ENCODE data around the gene H2AZ2. TPM values are rescaled to one million over a fixed set of nuclear protein-coding genes. Genes with fewer than 3 reads are reported as not detected.
"Not testable (repeated sequence)": the region's sequence is repeated elsewhere in the genome, so short reads cannot be mapped to it uniquely, and the experiment has no call there.

The H2AZ2 gene
- polyA plus RNA-seq, 1 experiment = 100 TPM

DNA sequence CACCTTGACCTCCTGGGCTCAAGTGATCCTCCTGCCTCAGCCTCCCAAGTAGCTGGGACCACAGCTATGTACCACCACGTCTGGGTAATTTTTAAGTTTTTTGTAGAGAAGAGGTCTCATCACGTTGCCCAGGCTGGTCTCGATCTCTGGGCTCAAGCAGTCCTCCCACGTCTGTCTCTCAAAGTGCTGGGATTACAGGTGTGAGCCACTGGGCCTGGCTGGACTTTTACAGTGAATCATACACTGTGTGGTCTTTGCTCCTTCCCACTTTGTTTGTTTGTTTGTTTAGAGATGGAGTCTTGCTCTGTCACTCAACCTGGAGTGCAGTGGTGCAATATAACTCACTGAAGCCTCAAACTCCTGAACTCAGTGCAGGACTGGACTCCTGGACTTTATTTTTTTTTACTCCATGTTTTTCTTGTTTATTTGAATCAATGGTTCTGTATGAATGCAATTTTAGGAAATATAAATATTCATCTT, 38.9 kb downstream of the H2AZ2 start:
- Histone ChIP-seq H3K27me3 (ENCODE audit: control insufficient read depth, insufficient read depth, low read length) (no peaks in the 10 kb centered on the region), H3K36me3 (ENCODE audit: control insufficient read depth, insufficient read depth, low read length) (peaks cover 2% of the 10 kb centered on the region; the same call in 1 of the 2 replicates), H3K4me3 (ENCODE audit: low read depth, low read length) (no peak overlapping the region)
- no peak for DNase-seq (ENCODE audit: low read depth)
- POLR2A ChIA-PET = interaction anchor here (1.0 kb wide), 1 partner anchor 41 kb away, joined by 4 read pairs; no protein-coding TSS in a partner anchor
- CTCF ChIA-PET = no interaction called here
- TF ChIP-seq, protein P1, sequence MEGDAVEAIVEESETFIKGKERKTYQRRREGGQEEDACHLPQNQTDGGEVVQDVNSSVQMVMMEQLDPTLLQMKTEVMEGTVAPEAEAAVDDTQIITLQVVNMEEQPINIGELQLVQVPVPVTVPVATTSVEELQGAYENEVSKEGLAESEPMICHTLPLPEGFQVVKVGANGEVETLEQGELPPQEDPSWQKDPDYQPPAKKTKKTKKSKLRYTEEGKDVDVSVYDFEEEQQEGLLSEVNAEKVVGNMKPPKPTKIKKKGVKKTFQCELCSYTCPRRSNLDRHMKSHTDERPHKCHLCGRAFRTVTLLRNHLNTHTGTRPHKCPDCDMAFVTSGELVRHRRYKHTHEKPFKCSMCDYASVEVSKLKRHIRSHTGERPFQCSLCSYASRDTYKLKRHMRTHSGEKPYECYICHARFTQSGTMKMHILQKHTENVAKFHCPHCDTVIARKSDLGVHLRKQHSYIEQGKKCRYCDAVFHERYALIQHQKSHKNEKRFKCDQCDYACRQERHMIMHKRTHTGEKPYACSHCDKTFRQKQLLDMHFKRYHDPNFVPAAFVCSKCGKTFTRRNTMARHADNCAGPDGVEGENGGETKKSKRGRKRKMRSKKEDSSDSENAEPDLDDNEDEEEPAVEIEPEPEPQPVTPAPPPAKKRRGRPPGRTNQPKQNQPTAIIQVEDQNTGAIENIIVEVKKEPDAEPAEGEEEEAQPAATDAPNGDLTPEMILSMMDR (IDR thresholded peaks at IDR 0.05; ENCODE audit: insufficient read depth, low read depth, low read length) = no peak

DNA sequence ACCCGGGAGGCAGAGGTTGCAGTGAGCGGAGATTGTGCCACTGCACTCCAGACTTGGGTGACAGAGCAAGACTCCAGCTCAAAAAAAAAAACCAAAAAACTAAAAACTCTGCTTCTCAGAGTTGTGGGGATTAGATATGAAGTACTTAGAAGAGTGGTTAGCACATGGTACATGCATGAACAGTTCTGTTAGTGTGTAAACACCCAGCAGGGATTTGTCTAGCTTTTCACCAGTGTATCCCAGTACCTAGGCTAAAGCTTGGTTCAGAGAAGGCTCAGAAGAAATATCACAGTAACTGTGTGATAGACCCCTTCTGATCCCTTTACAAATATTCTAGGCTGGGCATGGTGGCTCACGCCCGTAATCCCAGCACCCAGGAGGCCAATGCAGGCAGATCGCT, 41.9 kb downstream of the H2AZ2 start:
- no peaks in the 10 kb centered on the region for H3K27me3 ChIP-seq (ENCODE audit: control insufficient read depth, insufficient read depth, low read length)
- POLR2A ChIA-PET = no interaction called here
- DNase-seq (ENCODE audit: low read depth) = no peak
- H3K4me3 ChIP-seq (ENCODE audit: low read depth, low read length) = no peak overlapping the region
- H3K36me3 ChIP-seq (ENCODE audit: control insufficient read depth, insufficient read depth, low read length) = peaks cover 19% of the 10 kb centered on the region
- CTCF ChIA-PET = no interaction called here
- TF ChIP-seq, protein P1 (IDR thresholded peaks at IDR 0.05; ENCODE audit: insufficient read depth, low read depth, low read length) = no peak

DNA sequence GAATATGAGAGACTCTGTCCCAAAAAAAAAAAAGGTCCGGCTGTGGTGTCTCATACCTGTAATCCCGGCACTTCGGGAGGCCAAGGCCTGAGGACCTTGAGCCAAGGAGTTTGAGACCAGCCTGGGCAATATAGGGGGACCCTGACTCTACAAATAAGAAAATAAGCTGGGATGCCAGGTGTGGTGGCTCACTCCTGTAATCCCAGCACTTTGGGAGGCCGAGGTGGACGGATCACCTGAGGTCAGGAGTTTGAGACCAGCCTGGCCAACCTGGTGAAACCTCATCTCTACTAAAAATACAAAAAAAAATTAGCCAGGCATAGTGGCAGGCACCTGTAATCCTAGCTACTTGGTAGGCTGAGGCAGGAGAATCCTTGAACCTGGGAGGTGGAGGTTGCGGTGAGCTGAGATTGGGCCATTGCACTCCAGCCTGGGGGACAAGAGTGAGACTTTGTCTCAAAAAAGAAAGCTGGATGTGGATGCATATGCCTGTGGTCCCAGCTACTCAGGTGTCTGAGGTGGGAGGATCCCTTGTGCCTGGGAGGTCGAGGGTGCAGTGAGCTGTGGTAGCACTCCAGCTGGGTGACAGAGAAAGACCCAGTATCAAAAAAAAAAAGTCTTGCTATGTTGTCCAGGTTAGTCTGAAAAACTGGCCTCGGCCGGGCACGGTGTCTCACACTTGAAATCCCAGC, 43.9 kb downstream of the H2AZ2 start:
- ChIA-PET CTCF (interaction anchor here (0.6 to 0.7 kb wide), 2 partner anchors 43 to 79 kb away, joined by 3 to 4 read pairs; no protein-coding TSS in a partner anchor), POLR2A (interaction anchor here (0.6 kb wide), 1 partner anchor 21 kb away, joined by 3 read pairs; no protein-coding TSS in a partner anchor)
- DNase-seq (ENCODE audit: low read depth); H3K27me3 ChIP-seq (ENCODE audit: control insufficient read depth, insufficient read depth, low read length); H3K4me3 ChIP-seq (ENCODE audit: low read depth, low read length): not testable (repeated sequence)
- H3K36me3 ChIP-seq (ENCODE audit: control insufficient read depth, insufficient read depth, low read length) = peaks cover 25% of the 10 kb centered on the region

DNA sequence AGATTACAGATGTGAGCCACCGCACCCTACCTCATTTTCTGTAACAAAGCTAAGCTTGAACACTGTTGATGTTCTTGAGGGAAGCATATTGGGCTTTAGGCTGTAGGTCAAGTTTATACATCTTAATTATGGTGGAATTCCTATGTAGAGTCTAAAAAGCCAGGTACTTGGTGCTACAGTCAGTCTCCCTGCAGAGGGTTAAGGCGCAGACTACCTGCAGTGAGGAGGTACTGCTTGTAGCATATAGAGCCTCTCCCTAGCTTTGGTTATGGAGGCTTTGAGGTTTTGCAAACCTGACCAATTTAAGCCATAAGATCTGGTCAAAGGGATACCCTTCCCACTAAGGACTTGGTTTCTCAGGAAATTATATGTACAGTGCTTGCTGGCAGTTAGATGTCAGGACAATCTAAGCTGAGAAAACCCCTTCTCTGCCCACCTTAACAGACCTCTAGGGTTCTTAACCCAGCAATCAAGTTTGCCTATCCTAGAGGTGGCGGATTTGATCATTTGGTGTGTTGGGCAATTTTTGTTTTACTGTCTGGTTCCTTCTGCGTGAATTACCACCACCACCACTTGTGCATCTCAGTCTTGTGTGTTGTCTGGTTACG, 45.4 kb downstream of the H2AZ2 start:
- ChIA-PET CTCF (interaction anchor here (0.8 to 1.3 kb wide), 2 partner anchors 24 to 45 kb away, joined by 3 to 4 read pairs; no protein-coding TSS in a partner anchor), POLR2A (interaction anchor here (0.6 kb wide), 3 partner anchors 39 to 122 kb away, joined by 3 to 5 read pairs (median 5); no protein-coding TSS in a partner anchor)
- Histone ChIP-seq H3K27me3 (ENCODE audit: control insufficient read depth, insufficient read depth, low read length) (no peaks in the 10 kb centered on the region), H3K36me3 (ENCODE audit: control insufficient read depth, insufficient read depth, low read length) (peaks cover 26% of the 10 kb centered on the region), H3K4me3 (ENCODE audit: low read depth, low read length) (no peak overlapping the region)
- DNase-seq (ENCODE audit: low read depth) = no peak
- TF ChIP-seq, protein P1 (IDR thresholded peaks at IDR 0.05; ENCODE audit: insufficient read depth, low read depth, low read length) = no peak

DNA sequence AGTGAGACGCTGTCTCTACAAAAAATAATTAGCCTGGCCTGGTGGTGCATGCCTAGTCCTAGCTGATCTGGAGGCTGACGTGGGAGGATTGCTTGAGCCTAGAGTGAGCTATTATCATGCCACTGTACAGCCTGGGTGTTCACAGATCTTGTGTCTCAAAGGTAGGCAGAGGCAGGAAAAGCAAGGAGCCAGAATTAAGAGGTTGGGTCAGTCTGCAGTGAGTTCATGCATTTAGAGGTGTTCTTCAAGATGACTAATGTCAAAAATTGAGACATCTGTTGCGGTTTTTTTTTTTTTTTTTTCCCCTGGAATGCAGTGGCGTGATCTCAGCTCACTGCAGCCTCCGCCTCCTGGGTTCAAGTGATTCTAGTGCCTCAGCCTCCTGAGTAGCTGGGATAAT, 46.0 kb downstream of the H2AZ2 start:
- Histone ChIP-seq H3K36me3 (ENCODE audit: control insufficient read depth, insufficient read depth, low read length) (peaks cover 27% of the 10 kb centered on the region), H3K4me3 (ENCODE audit: low read depth, low read length) (no peak overlapping the region), H3K27me3 (ENCODE audit: control insufficient read depth, insufficient read depth, low read length) (no peaks in the 10 kb centered on the region)
- TF ChIP-seq, protein P1 (IDR thresholded peaks at IDR 0.05; ENCODE audit: insufficient read depth, low read depth, low read length) = no peak
- POLR2A ChIA-PET = interaction anchor here (0.6 kb wide), 2 partner anchors 57 to 121 kb away, joined by 5 read pairs; no protein-coding TSS in a partner anchor
- CTCF ChIA-PET = interaction anchor here (0.8 to 1.3 kb wide), 2 partner anchors 25 to 45 kb away, joined by 3 to 4 read pairs; no protein-coding TSS in a partner anchor
- DNase-seq (ENCODE audit: low read depth) = no peak

All from BJ (cell line).